Ovary (tissue), 9 donors: ENCODE data around the gene BCAR3. TPM values are rescaled to one million over a fixed set of nuclear protein-coding genes. Genes with fewer than 3 reads are reported as not detected.

ENCODE experiments used
- DNase-seq, 5 donors: peaks; one replicate each; pipeline ENCODE4 v3.0.0-alpha.2; 2019 to 2020
- H3K27ac ChIP-seq, 2 donors: fragments of 200-600 bp; one replicate each; pipeline versions ENCODE4 v1.5.1 to v1.8.0; 2019 to 2022
- H3K27me3 ChIP-seq: fragments of 200-600 bp; one replicate; pipeline ENCODE4 v1.8.0; 2022
- H3K36me3 ChIP-seq: fragments of 200-600 bp; sonication (generic); one replicate; pipeline ENCODE4 v1.5.1; 2019
- H3K4me1 ChIP-seq: one replicate; pipeline ENCODE4 v1.8.1; 2013; ENCODE audit warnings: mild to moderate bottlenecking, moderate library complexity; ENCODE audit not compliant: insufficient read depth
- H3K4me3 ChIP-seq: fragments of 200-600 bp; sonication (generic); one replicate; pipeline ENCODE4 v1.5.1; 2017
- H3K9me3 ChIP-seq, 2 donors: fragments of 200-600 bp in 1 of 2; sonication (generic) in 1 of 2; one replicate each; pipeline versions ENCODE4 v1.5.1 to v1.8.1; 2013 to 2019; ENCODE audit warnings: mild to moderate bottlenecking in 1 of 2, moderate library complexity in 1 of 2
- EP300 ChIP-seq: sonication (generic); formaldehyde crosslinking; IDR thresholded peaks from one replicate; pipeline ENCODE4 v1.6.1; 2017; ENCODE audit warnings: antibody characterized with exemption
- POLR2A ChIP-seq: fragments of 450-650 bp; IDR thresholded peaks from one replicate; pipeline ENCODE4 v1.6.1; 2017; ENCODE audit warnings: antibody characterized with exemption, mild to moderate bottlenecking, moderate library complexity
- WGBS, 3 donors: extraction: QIAGEN DNeasy Blood & Tissue Kit in 1 of 3; methylation state at CpG; one replicate each; pipeline versions ENCODE4 v1.1.5 to v1.1.7; 2013 to 2017; 5-methylcytosine and 5-hydroxymethylcytosine counted together
- intact Hi-C, 4 donors: fragments of 100-400 bp; cut with DNase I; formaldehyde crosslinking; loops; one replicate each; pipeline versions ENCODE4 v1.11.0 to v1.15.1; 2022 to 2023
- polyA plus RNA-seq, 2 donors: library from polyadenylated mRNA; stranded (reverse); fragments of 200-250 nt in 1 of 2; fragments of 350-450 nt in 1 of 2; fragmentation: Illumina TruSeq in 1 of 2; extraction: RNeasy Lipid Tissue Mini Kit (QIAGEN cat#74804) in 1 of 2; gene quantifications; one replicate each; pipeline ENCODE4 v1.2.3, GENCODE V29; 2013 to 2014
- total RNA-seq, 7 donors: library from RNA; depleted of rRNA in 2 of 7; stranded (reverse); fragments of >200 nt in 2 of 7; fragmentation: NEBNext Ultra II Directional in 3 of 7; extraction: Animal tissue kit (Norgen Biotek cat#: 25700) in 3 of 7; gene quantifications; one replicate each; pipeline versions ENCODE4 v1.1.0 to v1.2.4, GENCODE V29; 2016 to 2023
- TF ChIP-seq, protein P1 (sequence below), 3 donors: fragments of 450-650 bp in 2 of 3; fragments of 200-600 bp in 1 of 3; IDR thresholded peaks; one replicate each; pipeline versions ENCODE4 v1.5.1 to v1.8.0; 2016 to 2022; ENCODE audit warnings: antibody characterized with exemption in 3 of 3, mild to moderate bottlenecking in 1 of 3
- donor health status: DM: no; HTN: no; CAD: no; lungs with moderate emphysema.
- donor health status: DM: no; HTN: no; CAD: no.
- donor health status: Bipolar disorder and iron deficiency.
- donor health status: DM: yes; HTN: yes; CAD: no.
- donor health status: DM: no; HTN: no; CAD: no.
- donor health status: DM: yes; HTN: yes; CAD: no.

The BCAR3 gene
- total and polyA plus RNA-seq, 9 donors, result 13.8 to 30.8 (median 17.5) TPM

- Histone ChIP-seq H3K27me3 (no peaks in the 10 kb centered on the region), H3K4me1 (peaks cover 30% of the 10 kb centered on the region), H3K36me3 (no peaks in the 10 kb centered on the region), H3K4me3 (no peak overlapping the region), H3K9me3 (no peaks in the 10 kb centered on the region), H3K27ac (peak overlapping the region in 1 of 2 donors; percentile 13)
- intact Hi-C loops, result no loop called here
- TF ChIP-seq POLR2A (no peak), EP300 (no peak)
- TF ChIP-seq, protein P1, sequence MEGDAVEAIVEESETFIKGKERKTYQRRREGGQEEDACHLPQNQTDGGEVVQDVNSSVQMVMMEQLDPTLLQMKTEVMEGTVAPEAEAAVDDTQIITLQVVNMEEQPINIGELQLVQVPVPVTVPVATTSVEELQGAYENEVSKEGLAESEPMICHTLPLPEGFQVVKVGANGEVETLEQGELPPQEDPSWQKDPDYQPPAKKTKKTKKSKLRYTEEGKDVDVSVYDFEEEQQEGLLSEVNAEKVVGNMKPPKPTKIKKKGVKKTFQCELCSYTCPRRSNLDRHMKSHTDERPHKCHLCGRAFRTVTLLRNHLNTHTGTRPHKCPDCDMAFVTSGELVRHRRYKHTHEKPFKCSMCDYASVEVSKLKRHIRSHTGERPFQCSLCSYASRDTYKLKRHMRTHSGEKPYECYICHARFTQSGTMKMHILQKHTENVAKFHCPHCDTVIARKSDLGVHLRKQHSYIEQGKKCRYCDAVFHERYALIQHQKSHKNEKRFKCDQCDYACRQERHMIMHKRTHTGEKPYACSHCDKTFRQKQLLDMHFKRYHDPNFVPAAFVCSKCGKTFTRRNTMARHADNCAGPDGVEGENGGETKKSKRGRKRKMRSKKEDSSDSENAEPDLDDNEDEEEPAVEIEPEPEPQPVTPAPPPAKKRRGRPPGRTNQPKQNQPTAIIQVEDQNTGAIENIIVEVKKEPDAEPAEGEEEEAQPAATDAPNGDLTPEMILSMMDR (IDR thresholded peaks at IDR 0.05), result no peak
- DNase-seq, result no peak
- 77 to 88% (median 84%) methylated on average over 14 of the region's 14 CpGs for WGBS, 3 donors
Measured at GRCh38 chr1:93666613-93667384, 14.8 kb downstream of the BCAR3 start.

DNA sequence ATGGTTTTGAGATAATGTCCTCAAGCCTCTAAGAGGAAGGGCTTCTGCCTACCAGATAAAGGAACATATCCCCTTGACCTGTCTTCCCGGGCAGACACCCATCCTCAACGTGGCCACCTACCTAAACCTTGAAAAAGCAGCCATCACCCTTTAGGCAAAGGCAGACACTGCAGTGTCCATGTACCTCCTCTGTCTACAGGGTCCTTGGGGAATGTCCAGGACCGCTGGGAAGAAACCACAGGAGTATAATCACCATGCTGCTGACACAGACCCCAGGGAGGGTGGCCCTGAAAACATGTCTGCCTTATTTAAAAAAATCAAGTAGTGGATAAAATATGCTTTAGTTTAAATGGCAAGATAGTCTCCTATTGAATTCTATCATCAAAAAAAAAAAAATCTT lies 16.6 kb downstream of the BCAR3 start:
- WGBS, 3 donors, result 28 to 34% (median 32%) methylated on average over 3 of the region's 3 CpGs
- Histone ChIP-seq H3K27me3 (no peaks in the 10 kb centered on the region), H3K9me3 (no peaks in the 10 kb centered on the region), H3K4me3 (no peak overlapping the region), H3K36me3 (no peaks in the 10 kb centered on the region), H3K27ac (peak overlapping the region in 1 of 2 donors; percentile 60), H3K4me1 (peaks cover 26% of the 10 kb centered on the region)
- DNase-seq, result no peak
- intact Hi-C loops, result no loop called here
- TF ChIP-seq POLR2A, result no peak
- TF ChIP-seq, protein P1 (IDR thresholded peaks at IDR 0.05), result no peak
- no peak for TF ChIP-seq EP300

DNA sequence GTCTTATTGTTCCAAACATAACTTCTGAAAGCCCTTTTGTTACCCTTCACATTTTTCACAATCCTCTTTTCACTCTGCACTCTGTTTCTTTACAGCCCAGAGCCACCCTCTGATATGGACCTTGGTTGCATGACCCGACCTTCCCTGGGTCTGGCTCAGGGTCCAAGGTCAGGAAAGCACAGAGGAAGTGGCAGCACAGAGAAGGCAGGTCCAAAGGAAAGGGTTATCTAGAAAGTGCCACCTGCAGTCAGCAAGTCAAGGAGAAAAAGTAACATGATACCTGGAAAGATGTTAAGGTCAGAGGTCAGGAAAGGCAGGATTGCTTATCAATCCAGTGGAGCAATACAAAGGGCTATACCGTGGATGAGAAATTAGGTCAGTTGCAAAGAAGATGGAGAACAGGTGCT lies 18.4 kb downstream of the BCAR3 start:
- no peak for DNase-seq
- Histone ChIP-seq H3K27ac (peak overlapping the region in 1 of 2 donors; percentile 60), H3K4me3 (no peak overlapping the region), H3K27me3 (no peaks in the 10 kb centered on the region), H3K4me1 (peaks cover 28% of the 10 kb centered on the region), H3K9me3 (no peaks in the 10 kb centered on the region), H3K36me3 (no peaks in the 10 kb centered on the region)
- no peak for TF ChIP-seq POLR2A
- TF ChIP-seq EP300, result no peak
- TF ChIP-seq, protein P1 (IDR thresholded peaks at IDR 0.05), result no peak
- intact Hi-C loops, result no loop called here
- WGBS, 3 donors, result 85 to 87% (median 87%) methylated on average over 2 of the region's 2 CpGs

- WGBS, 3 donors, result 61 to 66% (median 63%) methylated on average over 7 of the region's 7 CpGs
- no peak overlapping the region for H3K4me3 ChIP-seq
- no peaks in the 10 kb centered on the region for H3K36me3 ChIP-seq
- H3K27ac ChIP-seq, result peak overlapping the region in 1 of 2 donors; percentile 60
- no peak for TF ChIP-seq EP300
- no peak for TF ChIP-seq POLR2A
- TF ChIP-seq, protein P1 (IDR thresholded peaks at IDR 0.05), result no peak
- no peaks in the 10 kb centered on the region for H3K9me3 ChIP-seq
- peaks cover 28% of the 10 kb centered on the region for H3K4me1 ChIP-seq
- no peak for DNase-seq
- intact Hi-C loops, result no loop called here
- no peaks in the 10 kb centered on the region for H3K27me3 ChIP-seq
Measured at GRCh38 chr1:93662481-93663207, 19.0 kb downstream of the BCAR3 start.
